Choroid plexus epithelial cell (primary cell): ENCODE data around the gene SOS1.
"Not testable (repeated sequence)": the region's sequence is repeated elsewhere in the genome, so short reads cannot be mapped to it uniquely, and the experiment has no call there.

Experiments
- DNase-seq: peaks from one replicate; pipeline ENCODE4 v3.0.0-alpha.2; 2010; ENCODE audit warnings: low read depth
- H3K4me3 ChIP-seq: 2 replicates; pipeline ENCODE4 v1.5.1; 2011; ENCODE audit warnings: low read depth, mild to moderate bottlenecking, control low read depth, low read length, moderate library complexity
- TF ChIP-seq, protein P1 (sequence below): conservative IDR thresholded peaks from 2 replicates; pipeline ENCODE4 v1.5.1; 2011; ENCODE audit warnings: low read depth, mild to moderate bottlenecking, control low read depth, inconsistent platforms, low read length, moderate library complexity

Gene SOS1

DNA sequence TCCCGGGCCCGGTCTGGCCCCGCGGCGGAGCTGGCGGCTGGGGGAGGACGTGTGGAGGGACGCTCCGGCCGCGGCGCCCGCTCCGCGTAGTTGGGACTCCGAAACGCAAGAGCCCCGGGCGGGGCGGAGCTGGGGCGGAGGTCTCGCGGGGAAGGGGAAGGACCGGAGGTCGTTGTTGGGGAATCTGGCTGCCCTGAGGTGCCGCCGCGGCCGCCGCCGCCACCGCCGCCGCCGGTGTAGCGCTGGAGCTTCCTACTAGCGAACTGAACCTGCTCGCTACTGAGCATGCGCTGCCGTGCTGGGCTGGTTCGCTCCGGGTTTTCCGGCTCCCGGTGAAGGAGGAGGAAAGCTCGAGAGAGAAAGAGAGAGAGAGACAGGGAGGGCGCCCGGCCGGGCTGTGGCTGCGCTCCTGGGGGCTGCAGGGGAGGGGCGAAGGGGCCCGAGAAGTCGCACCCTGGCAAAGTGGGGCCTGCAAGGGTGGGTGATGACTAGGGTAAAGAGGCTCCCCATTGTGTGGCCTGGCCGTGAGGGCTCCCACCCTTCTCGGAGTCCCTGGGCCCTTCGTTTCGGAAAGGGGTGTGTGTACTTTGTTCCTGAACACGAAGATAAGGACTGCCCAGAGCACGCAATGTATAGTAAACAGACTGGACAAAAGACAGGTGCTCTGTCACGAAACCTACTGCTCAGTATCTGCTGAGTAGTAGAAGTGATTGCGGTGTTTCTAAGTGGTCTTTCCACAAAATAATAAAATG, at the start of gene SOS1:
Gene SOS1 (minus strand): TSS at position 281 of the 752 bp plus-strand sequence. CDS start 629 bp downstream, outside the sequence.
- TF ChIP-seq, protein P1, sequence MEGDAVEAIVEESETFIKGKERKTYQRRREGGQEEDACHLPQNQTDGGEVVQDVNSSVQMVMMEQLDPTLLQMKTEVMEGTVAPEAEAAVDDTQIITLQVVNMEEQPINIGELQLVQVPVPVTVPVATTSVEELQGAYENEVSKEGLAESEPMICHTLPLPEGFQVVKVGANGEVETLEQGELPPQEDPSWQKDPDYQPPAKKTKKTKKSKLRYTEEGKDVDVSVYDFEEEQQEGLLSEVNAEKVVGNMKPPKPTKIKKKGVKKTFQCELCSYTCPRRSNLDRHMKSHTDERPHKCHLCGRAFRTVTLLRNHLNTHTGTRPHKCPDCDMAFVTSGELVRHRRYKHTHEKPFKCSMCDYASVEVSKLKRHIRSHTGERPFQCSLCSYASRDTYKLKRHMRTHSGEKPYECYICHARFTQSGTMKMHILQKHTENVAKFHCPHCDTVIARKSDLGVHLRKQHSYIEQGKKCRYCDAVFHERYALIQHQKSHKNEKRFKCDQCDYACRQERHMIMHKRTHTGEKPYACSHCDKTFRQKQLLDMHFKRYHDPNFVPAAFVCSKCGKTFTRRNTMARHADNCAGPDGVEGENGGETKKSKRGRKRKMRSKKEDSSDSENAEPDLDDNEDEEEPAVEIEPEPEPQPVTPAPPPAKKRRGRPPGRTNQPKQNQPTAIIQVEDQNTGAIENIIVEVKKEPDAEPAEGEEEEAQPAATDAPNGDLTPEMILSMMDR: no peak
- peak; percentile 95 for DNase-seq
- peak within 1 kb of the TSS; percentile 81 for H3K4me3 ChIP-seq

DNA sequence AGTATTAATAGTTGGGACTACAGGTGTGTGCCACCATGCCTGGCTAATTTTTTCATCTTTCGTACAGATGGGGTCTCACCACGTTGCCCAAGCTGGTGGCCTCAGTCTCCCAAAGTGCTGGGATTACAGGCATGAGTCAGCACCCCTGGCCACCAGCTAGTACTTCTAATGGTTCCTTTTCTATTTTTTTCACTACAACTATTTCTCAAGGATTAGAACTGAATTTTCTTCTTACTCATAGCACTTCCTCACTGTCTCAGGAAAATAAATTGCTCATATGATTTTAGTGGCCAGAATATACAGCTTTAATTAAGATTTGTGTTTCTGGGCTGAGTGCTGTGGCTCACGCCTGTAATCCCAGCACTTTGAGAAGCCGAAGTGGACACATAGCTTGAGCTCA, 43.2 kb upstream of the SOS1 start:
- no peak overlapping the region for H3K4me3 ChIP-seq
- no peak for DNase-seq
- TF ChIP-seq, protein P1: no peak

DNA sequence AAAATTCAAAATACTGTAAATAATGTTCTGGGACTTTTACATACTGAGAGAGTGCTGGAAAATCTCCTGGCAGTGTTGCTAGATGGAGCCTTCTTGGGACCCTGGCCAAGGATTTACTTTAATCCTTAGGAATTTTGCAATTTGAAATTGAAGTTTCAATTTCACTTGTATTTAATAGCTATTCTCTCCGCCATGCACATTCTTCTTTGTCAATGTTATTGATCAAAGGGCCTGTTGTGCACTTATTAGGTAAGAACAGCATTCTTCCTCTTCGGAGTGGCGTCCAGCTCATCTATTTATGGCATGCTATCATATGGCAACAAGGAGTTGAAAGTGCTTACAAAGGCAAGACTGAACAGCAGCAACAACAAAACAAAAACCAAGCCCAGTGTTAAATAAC, 40.1 kb upstream of the SOS1 start:
- no peak overlapping the region for H3K4me3 ChIP-seq
- no peak for DNase-seq
- TF ChIP-seq, protein P1: no peak

DNA sequence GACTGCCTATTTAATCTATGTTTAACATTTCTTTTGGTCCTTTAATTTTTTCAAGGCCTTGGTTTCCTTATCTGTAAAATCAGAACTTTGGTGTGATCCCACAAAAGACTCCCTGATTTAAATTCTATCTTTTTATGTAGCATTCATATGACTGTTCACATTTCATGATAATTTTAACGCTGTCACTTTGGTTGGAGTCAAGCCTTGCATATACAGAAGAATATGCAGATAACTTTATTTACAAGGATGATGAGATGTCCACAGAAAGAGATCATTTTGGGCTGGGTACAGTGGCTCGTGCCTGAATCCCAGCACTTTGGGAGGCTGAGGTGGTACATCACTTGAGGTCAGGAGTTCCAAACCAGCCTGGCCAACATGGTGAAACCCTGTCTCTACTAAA, 38.4 kb upstream of the SOS1 start:
- TF ChIP-seq, protein P1: no peak
- H3K4me3 ChIP-seq: no peak overlapping the region
- DNase-seq: no peak

DNA sequence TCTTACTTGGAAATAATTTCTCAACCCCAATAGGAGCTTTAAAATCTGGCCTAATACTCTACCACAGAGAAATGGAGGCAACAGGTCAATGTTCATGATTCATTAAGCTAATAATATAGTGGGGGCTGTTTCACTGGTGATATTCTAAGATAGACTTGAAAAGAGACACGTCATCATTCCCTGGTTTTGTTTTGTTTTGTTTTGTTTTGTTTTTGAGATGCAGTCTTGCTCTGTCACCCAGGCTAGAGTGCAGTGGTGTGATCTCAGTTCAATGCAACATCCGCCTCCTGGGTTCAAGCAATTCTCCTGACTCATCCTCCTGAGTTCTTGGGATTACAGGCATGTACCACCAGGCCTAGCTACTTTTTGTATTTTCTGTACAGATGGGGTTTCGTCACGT, 37.5 kb upstream of the SOS1 start:
- no peak overlapping the region for H3K4me3 ChIP-seq
- peak; percentile 45 for DNase-seq
- TF ChIP-seq, protein P1: no peak

DNA sequence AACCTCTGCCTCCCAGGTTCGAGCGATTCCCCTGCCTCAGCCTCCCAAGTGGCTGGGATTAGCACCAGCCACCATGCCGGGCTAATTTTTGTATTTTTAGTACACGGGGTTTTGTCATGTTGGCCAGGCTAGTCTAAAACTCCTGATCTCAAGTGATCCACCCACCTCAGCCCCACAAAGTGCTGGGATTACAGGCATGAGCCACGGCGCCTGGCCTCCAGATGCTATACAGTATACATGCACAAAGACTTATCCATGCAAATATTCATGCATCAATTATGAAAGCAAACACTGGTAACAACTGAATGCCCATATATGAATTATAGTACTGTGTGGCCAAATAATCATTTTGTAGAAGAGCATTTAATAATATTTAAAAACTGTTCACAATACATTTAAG, 36.0 kb upstream of the SOS1 start:
- TF ChIP-seq, protein P1: no peak
- DNase-seq: no peak

DNA sequence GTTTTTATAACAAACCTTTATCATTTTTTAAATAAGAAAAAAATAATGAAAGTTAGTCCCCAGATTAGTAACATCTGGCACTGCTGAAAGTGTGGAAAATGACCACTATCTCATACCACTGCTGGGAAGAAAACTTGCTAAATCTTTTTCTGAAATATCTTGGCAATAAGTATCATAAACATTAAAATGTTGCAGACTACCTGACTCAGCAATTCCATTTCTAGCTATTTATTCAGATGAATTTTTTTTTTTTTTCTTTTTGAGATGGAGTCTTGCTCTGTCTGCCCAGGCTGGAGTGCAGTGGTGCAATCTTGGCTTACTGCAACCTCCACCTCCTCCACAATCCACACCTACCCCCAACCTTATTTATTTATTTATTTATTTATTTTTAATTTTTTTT, 35.3 kb upstream of the SOS1 start:
- DNase-seq: peak; percentile 64
- TF ChIP-seq, protein P1: no peak

More for the DNA sequence above, 36.0 kb upstream of the SOS1 start:
- H3K4me3 ChIP-seq: no peak overlapping the region

DNA sequence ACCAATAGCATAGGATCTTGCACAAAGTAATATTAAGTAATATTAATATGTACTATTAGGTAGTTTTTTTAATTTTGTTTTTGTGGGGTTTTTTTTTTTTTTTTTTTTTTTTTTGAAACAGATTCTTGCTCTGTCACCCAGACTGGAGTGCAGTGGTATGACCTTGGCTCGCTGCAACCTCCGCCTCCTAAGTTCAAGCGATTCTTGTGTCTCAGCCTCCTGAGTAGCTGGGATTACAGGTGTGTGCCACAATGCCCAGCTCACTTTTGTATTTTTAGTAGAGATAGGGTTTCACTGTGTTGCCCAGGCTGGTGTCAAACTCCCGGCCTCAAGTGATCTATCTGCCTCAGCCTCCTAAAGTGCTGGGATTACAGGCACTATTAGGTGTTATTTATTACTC, 34.7 kb upstream of the SOS1 start:
- DNase-seq, H3K4me3 ChIP-seq: not testable (repeated sequence)

More for the DNA sequence above, 35.3 kb upstream of the SOS1 start:
- no peak overlapping the region for H3K4me3 ChIP-seq
